HK-2 (cell line): ENCODE results near the gene DAG1.

Experiments
- DNase-seq: peaks from one replicate; pipeline ENCODE4 v3.0.0-alpha.2; 2018; ENCODE audit not compliant: unreplicated experiment

The DAG1 gene

GRCh38 chr3:49553692-49554632 lies 83.9 kb downstream of the DAG1 start, which contains the start of gene BSN:
Gene BSN, plus strand, starts transcription at chr3:49554477. Its CDS starts 126 bp downstream, at chr3:49554603.
- DNase-seq, result peak; percentile 86

GRCh38 chr3:49554633-49555265 lies 84.7 kb downstream of the DAG1 start:
- DNase-seq, result no peak

- no peak for DNase-seq
These were observed 86.6 kb downstream of the DAG1 start for GRCh38 chr3:49556500-49557275.

GRCh38 chr3:49563040-49563578 lies 93.0 kb downstream of the DAG1 start:
- no peak for DNase-seq

- DNase-seq, result no peak
These were observed 93.7 kb downstream of the DAG1 start for GRCh38 chr3:49563766-49564165.

GRCh38 chr3:49566312-49566711 lies 96.2 kb downstream of the DAG1 start:
- DNase-seq, result no peak

GRCh38 chr3:49567406-49567805 lies 97.3 kb downstream of the DAG1 start:
- DNase-seq, result no peak

- DNase-seq, result no peak
These were observed 98.9 kb downstream of the DAG1 start for GRCh38 chr3:49568965-49569364.

GRCh38 chr3:49570028-49570654 lies 100.1 kb downstream of the DAG1 start:
- no peak for DNase-seq

- DNase-seq, result no peak
These were observed 112.1 kb downstream of the DAG1 start for GRCh38 chr3:49582177-49582576.
